ENCODE measurements around the gene TXNDC11. TPM values are rescaled to one million over a fixed set of nuclear protein-coding genes. Genes with fewer than 3 reads are reported as not detected.

The TXNDC11 gene
- total and polyA plus RNA-seq, 4 donors = 64.8 to 78.8 (median 72.2) TPM

DNA sequence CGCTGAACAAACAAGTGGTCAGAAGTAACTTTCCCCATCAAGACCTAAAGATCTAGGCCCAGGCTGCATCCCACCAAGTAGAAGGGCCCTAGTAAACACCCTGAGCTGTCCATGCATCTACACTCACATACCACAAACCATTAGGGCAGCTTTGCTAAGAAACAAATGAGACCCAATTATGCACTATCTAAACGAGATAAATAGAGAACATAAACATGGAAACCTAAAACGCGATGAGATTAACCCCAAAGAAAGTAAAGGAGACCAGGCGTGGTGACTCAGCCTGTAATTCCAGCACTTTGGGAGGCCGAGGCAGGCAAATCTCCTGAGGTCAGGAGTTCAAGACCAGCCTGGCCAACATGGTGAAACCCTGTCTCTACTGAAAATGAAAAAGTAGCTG is 5.8 kb downstream of the TXNDC11 start:
- Histone ChIP-seq H3K27ac (ENCODE audit: low read depth in 1 of 2, low read length in 1 of 2) (no peak overlapping the region), H3K36me3 (ENCODE audit: control insufficient read depth in 4 of 4, insufficient read depth in 4 of 4, low read length in 4 of 4) (peaks cover 12 to 35% (median 27%) of the 10 kb centered on the region in 4 donors), H3K4me1 (ENCODE audit: control insufficient read depth in 5 of 5, insufficient read depth in 5 of 5, low read length in 5 of 5) (peaks cover 6 to 15% (median 9%) of the 10 kb centered on the region in 5 donors)

DNA sequence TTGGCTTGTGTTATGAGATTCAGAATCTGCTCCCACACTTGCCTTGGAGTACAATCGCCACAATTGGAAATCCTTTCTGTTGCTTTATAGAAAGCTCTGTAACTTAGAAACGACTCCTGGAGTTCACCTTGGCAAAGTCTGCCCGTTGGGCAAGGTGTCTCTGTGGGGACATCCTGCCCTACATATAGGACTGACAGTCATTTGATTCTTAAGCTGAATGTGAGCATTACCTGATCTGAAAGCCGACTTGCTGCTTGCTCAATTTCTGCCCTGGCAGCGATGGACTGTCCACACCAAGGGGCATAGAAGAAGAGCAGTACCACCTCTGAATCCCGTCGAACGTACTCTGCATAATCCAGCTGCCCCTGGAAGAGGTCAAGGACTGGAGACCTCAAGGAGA is 6.9 kb downstream of the TXNDC11 start:
- Histone ChIP-seq H3K4me3 (no peak overlapping the region), H3K9me3 (ENCODE audit: control insufficient read depth in 4 of 4, insufficient read depth in 3 of 4, low read length in 3 of 4) (peaks cover 0 to 2% (median 0%) of the 10 kb centered on the region in 4 donors), H3K4me1 (ENCODE audit: control insufficient read depth in 5 of 5, insufficient read depth in 5 of 5, low read length in 5 of 5) (peaks cover 5 to 7% (median 6%) of the 10 kb centered on the region in 5 donors), H3K36me3 (ENCODE audit: control insufficient read depth in 4 of 4, insufficient read depth in 4 of 4, low read length in 4 of 4) (peaks cover 12 to 40% (median 29%) of the 10 kb centered on the region in 4 donors), H3K27ac (ENCODE audit: low read depth in 1 of 2, low read length in 1 of 2) (no peak overlapping the region), H3K9ac (ENCODE audit: insufficient read depth in 1 of 2, low read length in 2 of 2) (no peak overlapping the region), H3K27me3 (ENCODE audit: control insufficient read depth in 3 of 3, insufficient read depth in 3 of 3, low read length in 2 of 3) (no peaks in the 10 kb centered on the region)
- TF ChIP-seq, protein P1, sequence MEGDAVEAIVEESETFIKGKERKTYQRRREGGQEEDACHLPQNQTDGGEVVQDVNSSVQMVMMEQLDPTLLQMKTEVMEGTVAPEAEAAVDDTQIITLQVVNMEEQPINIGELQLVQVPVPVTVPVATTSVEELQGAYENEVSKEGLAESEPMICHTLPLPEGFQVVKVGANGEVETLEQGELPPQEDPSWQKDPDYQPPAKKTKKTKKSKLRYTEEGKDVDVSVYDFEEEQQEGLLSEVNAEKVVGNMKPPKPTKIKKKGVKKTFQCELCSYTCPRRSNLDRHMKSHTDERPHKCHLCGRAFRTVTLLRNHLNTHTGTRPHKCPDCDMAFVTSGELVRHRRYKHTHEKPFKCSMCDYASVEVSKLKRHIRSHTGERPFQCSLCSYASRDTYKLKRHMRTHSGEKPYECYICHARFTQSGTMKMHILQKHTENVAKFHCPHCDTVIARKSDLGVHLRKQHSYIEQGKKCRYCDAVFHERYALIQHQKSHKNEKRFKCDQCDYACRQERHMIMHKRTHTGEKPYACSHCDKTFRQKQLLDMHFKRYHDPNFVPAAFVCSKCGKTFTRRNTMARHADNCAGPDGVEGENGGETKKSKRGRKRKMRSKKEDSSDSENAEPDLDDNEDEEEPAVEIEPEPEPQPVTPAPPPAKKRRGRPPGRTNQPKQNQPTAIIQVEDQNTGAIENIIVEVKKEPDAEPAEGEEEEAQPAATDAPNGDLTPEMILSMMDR (IDR thresholded peaks at IDR 0.05; ENCODE audit: control extremely low read depth, extremely low read depth) = no peak
- WGBS, 2 donors = 75 to 84% methylated on average over 8 of the region's 8 CpGs
- DNase-seq (no peak), ATAC-seq (ENCODE audit: insufficient read depth, low FRiP score) (no peak)

More for the DNA sequence above, 5.8 kb downstream of the TXNDC11 start:
- TF ChIP-seq, protein P1 (IDR thresholded peaks at IDR 0.05; ENCODE audit: control extremely low read depth, extremely low read depth) = no peak
- Histone ChIP-seq H3K4me3 (no peak overlapping the region), H3K9me3 (ENCODE audit: control insufficient read depth in 4 of 4, insufficient read depth in 3 of 4, low read length in 3 of 4) (peaks cover 0 to 2% (median 0%) of the 10 kb centered on the region in 4 donors), H3K9ac (ENCODE audit: insufficient read depth in 1 of 2, low read length in 2 of 2) (no peak overlapping the region), H3K27me3 (ENCODE audit: control insufficient read depth in 3 of 3, insufficient read depth in 3 of 3, low read length in 2 of 3) (no peaks in the 10 kb centered on the region)
- DNase-seq (no peak), ATAC-seq (ENCODE audit: insufficient read depth, low FRiP score) (no peak)
- WGBS, 2 donors = 92 to 94% methylated on average over 6 of the region's 6 CpGs

DNA sequence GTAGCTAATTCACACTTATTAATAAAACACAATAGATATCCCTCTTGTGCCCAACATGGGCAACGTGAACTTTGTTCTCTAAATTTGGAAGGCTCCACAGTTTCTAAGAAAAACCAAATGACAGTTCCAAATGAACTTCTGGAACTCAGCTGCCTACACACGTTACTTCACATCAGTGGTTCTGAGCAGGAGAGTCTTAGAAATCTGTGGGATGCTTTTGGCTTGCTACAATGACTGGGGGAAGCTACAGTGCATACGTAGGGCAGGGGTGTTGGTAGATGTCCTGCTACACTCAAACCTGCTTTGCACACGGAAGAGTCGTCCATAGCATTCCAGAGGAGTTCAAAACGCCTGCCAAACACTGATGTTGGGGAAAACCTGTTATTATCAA is 8.0 kb downstream of the TXNDC11 start:
- Histone ChIP-seq H3K27ac (ENCODE audit: low read depth in 1 of 2, low read length in 1 of 2) (peak overlapping the region in 1 of 2 donors; percentile 70), H3K36me3 (ENCODE audit: control insufficient read depth in 4 of 4, insufficient read depth in 4 of 4, low read length in 4 of 4) (peaks cover 14 to 47% (median 31%) of the 10 kb centered on the region in 4 donors), H3K9ac (ENCODE audit: insufficient read depth in 1 of 2, low read length in 2 of 2) (no peak overlapping the region), H3K4me3 (no peak overlapping the region), H3K27me3 (ENCODE audit: control insufficient read depth in 3 of 3, insufficient read depth in 3 of 3, low read length in 2 of 3) (no peaks in the 10 kb centered on the region), H3K9me3 (ENCODE audit: control insufficient read depth in 4 of 4, insufficient read depth in 3 of 4, low read length in 3 of 4) (peaks cover 0 to 2% (median 0%) of the 10 kb centered on the region in 4 donors), H3K4me1 (ENCODE audit: control insufficient read depth in 5 of 5, insufficient read depth in 5 of 5, low read length in 5 of 5) (peaks cover 0 to 7% (median 3%) of the 10 kb centered on the region in 5 donors)
- no peak for ATAC-seq (ENCODE audit: insufficient read depth, low FRiP score)
- TF ChIP-seq, protein P1 (IDR thresholded peaks at IDR 0.05; ENCODE audit: control extremely low read depth, extremely low read depth) = no peak
- 51 to 77% methylated on average over 6 of the region's 6 CpGs for WGBS, 2 donors
- DNase-seq = no peak
